ENCODE data around the gene STXBP2. TPM values are rescaled to one million over a fixed set of nuclear protein-coding genes. Genes with fewer than 3 reads are reported as not detected.

The STXBP2 gene
- total and polyA plus RNA-seq, 2 experiments from 2014 or later: 58.6 to 142 TPM

- no peaks in the 10 kb centered on the region for H3K79me2 ChIP-seq
- DNase-seq (ENCODE audit: low spot score): no peak
- H3K9me3 ChIP-seq (ENCODE audit: low read depth): no peaks in the 10 kb centered on the region
- H3K4me1 ChIP-seq (ENCODE audit: insufficient read depth): no peaks in the 10 kb centered on the region
- no peak within 1 kb of the TSS for H3K27ac ChIP-seq
- WGBS (ENCODE audit: low lambda C conversion rate, missing lambda C conversion rate): 88% methylated on average over 9 of the region's 9 CpGs
- no peaks in the 10 kb centered on the region for H3K36me3 ChIP-seq (replicated peaks; ENCODE audit: insufficient read depth, low read depth)
- no peak within 1 kb of the TSS for H3K4me3 ChIP-seq
- no peaks in the 10 kb centered on the region for H4K20me1 ChIP-seq (ENCODE audit: insufficient read depth, poor library complexity, severe bottlenecking)
- H3K4me2 ChIP-seq: peak within 1 kb of the TSS; percentile 71
- TF ChIP-seq, protein P1, sequence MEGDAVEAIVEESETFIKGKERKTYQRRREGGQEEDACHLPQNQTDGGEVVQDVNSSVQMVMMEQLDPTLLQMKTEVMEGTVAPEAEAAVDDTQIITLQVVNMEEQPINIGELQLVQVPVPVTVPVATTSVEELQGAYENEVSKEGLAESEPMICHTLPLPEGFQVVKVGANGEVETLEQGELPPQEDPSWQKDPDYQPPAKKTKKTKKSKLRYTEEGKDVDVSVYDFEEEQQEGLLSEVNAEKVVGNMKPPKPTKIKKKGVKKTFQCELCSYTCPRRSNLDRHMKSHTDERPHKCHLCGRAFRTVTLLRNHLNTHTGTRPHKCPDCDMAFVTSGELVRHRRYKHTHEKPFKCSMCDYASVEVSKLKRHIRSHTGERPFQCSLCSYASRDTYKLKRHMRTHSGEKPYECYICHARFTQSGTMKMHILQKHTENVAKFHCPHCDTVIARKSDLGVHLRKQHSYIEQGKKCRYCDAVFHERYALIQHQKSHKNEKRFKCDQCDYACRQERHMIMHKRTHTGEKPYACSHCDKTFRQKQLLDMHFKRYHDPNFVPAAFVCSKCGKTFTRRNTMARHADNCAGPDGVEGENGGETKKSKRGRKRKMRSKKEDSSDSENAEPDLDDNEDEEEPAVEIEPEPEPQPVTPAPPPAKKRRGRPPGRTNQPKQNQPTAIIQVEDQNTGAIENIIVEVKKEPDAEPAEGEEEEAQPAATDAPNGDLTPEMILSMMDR (IDR thresholded peaks at IDR 0.05; ENCODE audit: poor library complexity): no peak
- TF ChIP-seq EZH2 (IDR thresholded peaks at IDR 0.05; ENCODE audit: borderline replicate concordance) (no peak), EZH2phosphoT487 (IDR thresholded peaks at IDR 0.05; ENCODE audit: low read depth, severe bottlenecking, unreplicated experiment) (no peak)
- peaks cover 42% of the 10 kb centered on the region for H3K27me3 ChIP-seq
- H3K9me2 ChIP-seq (replicated peaks; ENCODE audit: insufficient read depth): no peaks in the 10 kb centered on the region
- H2AFZ ChIP-seq: no peak within 1 kb of the TSS
Observed at GRCh38 chr19:7668842-7669241, 31.9 kb downstream of the STXBP2 start, which contains the start of gene RETN. RETN (plus strand) TSS chr19:7669049; CDS start chr19:7669327, 278 bp downstream.

- no peak for DNase-seq (ENCODE audit: low spot score)
- Histone ChIP-seq H3K4me1 (ENCODE audit: insufficient read depth) (no peaks in the 10 kb centered on the region), H3K4me3 (no peak overlapping the region), H4K20me1 (ENCODE audit: insufficient read depth, poor library complexity, severe bottlenecking) (no peaks in the 10 kb centered on the region), H3K27ac (no peak overlapping the region), H3K36me3 (replicated peaks; ENCODE audit: insufficient read depth, low read depth) (no peaks in the 10 kb centered on the region), H3K79me2 (no peaks in the 10 kb centered on the region), H3K9me3 (ENCODE audit: low read depth) (no peaks in the 10 kb centered on the region), H3K9me2 (replicated peaks; ENCODE audit: insufficient read depth) (no peaks in the 10 kb centered on the region), H3K27me3 (peaks cover 42% of the 10 kb centered on the region), H2AFZ (no peak overlapping the region), H3K4me2 (peak overlapping the region; percentile 71)
- TF ChIP-seq, protein P1 (IDR thresholded peaks at IDR 0.05; ENCODE audit: poor library complexity): no peak
- TF ChIP-seq EZH2 (IDR thresholded peaks at IDR 0.05; ENCODE audit: borderline replicate concordance) (no peak), EZH2phosphoT487 (IDR thresholded peaks at IDR 0.05; ENCODE audit: low read depth, severe bottlenecking, unreplicated experiment) (no peak)
- 38% methylated on average over 6 of the region's 9 CpGs for WGBS (ENCODE audit: low lambda C conversion rate, missing lambda C conversion rate)
Observed at GRCh38 chr19:7669641-7670040, 32.7 kb downstream of the STXBP2 start.

DNA sequence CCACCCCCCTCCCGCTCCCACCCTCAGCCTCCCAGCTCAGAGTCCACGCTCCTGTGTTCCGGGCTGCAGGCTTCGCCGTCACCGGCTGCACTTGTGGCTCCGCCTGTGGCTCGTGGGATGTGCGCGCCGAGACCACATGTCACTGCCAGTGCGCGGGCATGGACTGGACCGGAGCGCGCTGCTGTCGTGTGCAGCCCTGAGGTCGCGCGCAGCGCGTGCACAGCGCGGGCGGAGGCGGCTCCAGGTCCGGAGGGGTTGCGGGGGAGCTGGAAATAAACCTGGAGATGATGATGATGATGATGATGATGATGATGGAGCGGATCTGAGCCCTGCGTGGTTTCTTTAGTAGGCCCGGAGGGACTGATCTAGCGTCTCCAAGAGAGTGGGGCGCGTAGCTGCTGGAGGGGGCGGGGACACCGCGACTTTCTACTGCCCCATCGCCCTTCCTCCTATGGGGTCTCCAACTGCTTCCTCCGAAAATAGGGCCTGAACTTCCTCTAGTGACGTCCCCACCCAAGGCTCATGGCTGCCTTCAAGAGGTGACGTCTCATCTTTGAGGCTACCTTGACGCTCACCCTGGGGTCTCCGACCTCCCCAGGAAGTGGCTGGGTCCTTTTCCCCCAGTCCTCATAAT lies 33.4 kb downstream of the STXBP2 start:
- Histone ChIP-seq H2AFZ (no peak overlapping the region), H3K27me3 (peaks cover 42% of the 10 kb centered on the region), H3K27ac (no peak overlapping the region), H3K79me2 (no peaks in the 10 kb centered on the region), H3K4me1 (ENCODE audit: insufficient read depth) (no peaks in the 10 kb centered on the region), H3K9me2 (replicated peaks; ENCODE audit: insufficient read depth) (no peaks in the 10 kb centered on the region), H3K4me3 (no peak overlapping the region), H3K36me3 (replicated peaks; ENCODE audit: insufficient read depth, low read depth) (no peaks in the 10 kb centered on the region), H3K4me2 (peak overlapping the region; percentile 71), H4K20me1 (ENCODE audit: insufficient read depth, poor library complexity, severe bottlenecking) (no peaks in the 10 kb centered on the region), H3K9me3 (ENCODE audit: low read depth) (no peaks in the 10 kb centered on the region)
- 4% methylated on average over 37 of the region's 43 CpGs for WGBS (ENCODE audit: low lambda C conversion rate, missing lambda C conversion rate)
- TF ChIP-seq, protein P1 (IDR thresholded peaks at IDR 0.05; ENCODE audit: poor library complexity): no peak
- no peak for TF ChIP-seq EZH2phosphoT487 (IDR thresholded peaks at IDR 0.05; ENCODE audit: low read depth, severe bottlenecking, unreplicated experiment)
- no peak for TF ChIP-seq EZH2 (IDR thresholded peaks at IDR 0.05; ENCODE audit: borderline replicate concordance)
- DNase-seq (ENCODE audit: low spot score): peak; percentile 50
